Stimulated activated CD8-positive, alpha-beta memory T cell treated with anti-CD3 and anti-CD28 coated beads, Interleukin-4, amount 100 ng/mL, for 48 hours (primary cell): Measurements from ENCODE around the gene ACAP2.
A peak's percentile ranks its signal among the peaks of the same experiment; 100 is the strongest.

Experiments used
- DNase-seq: peaks from one replicate; pipeline ENCODE4 v3.0.0-alpha.2; 2020

ACAP2 gene

DNA sequence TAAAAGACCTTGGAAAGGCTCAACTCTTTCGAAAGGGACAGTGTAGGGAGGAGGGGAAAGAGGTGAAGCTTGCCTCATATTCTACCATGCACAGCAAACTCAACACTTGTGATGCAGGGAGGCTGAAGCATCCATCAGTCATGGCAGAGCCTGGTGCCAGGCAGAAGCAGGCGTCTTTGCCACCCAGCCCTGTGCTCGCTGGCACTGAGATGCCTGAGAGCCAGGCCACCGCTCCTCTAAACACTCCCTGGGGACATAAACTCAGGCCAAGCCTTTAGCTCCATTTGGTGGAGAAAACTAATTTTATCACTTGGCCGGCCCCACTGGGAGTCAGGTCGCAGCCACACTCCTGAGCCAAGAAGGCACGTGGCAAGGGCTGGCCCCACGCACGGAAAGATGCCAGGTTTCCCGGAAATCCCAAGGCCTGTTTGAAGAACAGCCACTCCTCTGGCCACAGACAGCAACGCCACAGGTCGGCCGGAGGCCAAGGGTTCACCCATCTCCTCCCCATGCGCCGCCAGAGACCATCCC is 202.6 kb downstream of the ACAP2 start:
- DNase-seq: peak; percentile 8

DNA sequence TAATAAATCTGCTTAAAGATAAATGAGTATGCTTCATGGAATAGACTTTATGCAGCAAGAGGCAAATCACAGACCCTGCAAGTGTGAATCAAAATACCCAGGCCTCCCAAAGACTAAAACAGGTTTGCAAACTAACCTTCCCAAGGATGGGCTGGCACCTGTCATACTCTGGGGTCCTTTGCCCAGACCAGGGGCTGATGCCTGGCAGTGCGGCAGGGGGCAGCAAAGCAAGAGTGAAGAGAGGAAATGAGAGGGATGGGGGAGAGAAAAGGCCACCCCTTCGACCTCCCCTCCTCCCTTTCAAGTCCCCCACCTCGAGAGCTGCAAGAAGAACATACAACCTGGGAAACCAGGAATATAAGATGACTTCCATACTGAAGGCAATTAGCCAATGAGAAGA is 203.7 kb downstream of the ACAP2 start:
- no peak for DNase-seq

- DNase-seq: peak; percentile 16
Observed at GRCh38 chr3:195238586-195239118, 204.2 kb downstream of the ACAP2 start.

DNA sequence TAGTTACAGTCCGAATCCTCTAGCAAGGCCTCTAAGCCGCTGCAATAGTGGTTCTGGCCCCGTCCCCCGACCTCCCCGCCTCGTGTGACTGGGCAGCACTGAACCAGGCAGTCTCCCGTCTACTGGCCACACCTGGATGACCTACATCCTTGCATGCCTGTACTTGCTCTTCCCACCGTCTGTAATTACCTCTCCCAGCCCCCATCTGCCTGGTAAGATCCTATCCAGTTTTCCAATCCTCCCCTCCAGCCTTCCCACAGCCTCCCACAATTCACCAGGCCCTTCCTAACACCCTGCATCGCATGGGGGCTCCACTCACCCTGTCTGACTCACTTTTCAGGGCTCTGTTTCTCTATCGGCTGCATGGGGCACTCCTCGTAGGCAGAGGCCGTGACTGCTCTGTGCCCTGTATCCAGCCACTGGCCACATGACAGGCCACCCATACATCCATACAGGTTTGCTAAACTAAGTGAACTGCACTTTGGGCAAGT is 204.7 kb downstream of the ACAP2 start:
- DNase-seq: no peak

DNA sequence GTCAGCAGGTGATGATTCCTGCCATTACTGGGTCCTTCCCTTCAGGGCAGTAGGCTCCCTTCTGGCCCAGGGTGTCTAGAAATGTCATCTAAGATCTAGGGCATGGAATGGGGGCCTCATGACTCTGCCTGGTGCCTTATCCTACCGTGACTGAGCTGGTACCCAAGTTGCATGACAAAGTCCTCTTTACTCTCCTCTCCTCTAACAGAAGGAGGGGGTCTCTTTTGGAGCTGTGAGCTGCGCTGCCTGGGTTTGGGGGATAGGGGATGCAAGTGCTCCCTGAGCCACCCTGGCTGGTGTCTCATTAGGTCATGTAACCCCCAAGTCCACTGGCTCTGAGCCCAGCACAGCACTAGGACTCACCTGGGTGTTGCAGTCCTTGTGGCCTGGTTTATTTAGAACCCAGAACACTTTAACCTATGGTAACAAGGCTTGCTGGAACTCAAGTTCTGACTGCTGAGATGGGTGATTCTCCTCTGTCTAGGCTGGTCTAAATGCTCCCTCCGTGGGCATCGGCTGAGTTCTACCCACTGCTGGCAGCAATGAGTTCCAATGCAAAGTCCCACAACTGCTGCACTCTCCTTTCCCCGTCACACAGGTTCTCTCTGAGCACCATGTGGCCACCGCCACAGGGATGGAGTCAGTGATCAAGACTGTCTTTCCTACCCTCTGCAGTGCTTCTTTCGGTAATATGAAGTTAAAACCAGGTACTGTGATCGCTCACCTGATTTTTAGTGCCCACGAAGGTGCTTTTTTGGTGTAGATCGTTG is 205.8 kb downstream of the ACAP2 start:
- peak; percentile 5 for DNase-seq

GRCh38 chr3:195236076-195236798 is 206.6 kb downstream of the ACAP2 start:
- DNase-seq: no peak

GRCh38 chr3:195230244-195230643 is 212.6 kb downstream of the ACAP2 start:
- DNase-seq: no peak

DNA sequence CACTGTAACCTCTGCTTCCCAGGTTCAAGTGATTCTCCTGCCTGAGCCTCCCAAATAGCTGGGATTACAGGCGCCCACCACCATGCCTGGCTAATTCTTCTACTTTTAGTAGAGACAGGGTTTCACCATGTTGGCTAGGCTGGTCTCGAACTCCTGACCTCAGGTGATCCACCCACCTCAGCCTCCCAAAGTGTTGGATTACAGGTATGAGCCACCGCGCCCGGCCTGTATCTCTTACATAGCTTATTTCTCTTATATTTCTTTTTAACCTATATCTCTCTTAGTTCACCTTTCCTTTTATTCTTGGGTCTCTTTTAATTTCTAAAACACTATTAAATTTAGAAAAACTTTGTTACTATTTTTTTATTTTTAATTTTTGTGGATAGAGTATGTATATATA is 213.9 kb downstream of the ACAP2 start:
- peak; percentile 10 for DNase-seq

DNA sequence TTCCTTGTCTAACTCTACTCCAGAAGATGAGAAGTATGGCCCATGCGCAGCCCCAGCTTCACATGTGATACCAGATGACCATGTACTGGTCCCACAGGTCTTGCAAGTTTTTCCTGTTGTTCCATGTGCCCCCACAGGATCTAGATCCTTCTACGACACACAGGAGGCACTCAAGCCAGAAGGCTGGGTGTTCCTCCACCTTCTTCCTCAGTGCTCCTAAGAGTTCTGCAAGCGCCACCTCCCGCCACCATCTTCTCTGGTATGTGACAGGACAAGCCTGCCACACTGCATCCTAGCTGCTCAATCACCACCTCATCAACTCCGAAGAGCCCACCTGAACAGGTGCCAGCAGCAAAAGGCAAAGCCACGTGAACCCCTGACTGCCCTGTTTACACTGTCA is 214.9 kb downstream of the ACAP2 start:
- DNase-seq: peak; percentile 14

GRCh38 chr3:195226900-195227447 is 215.8 kb downstream of the ACAP2 start:
- peak; percentile 25 for DNase-seq

GRCh38 chr3:195226445-195226844 is 216.4 kb downstream of the ACAP2 start:
- peak; percentile 3 for DNase-seq

- no peak for DNase-seq
Observed at GRCh38 chr3:195224980-195225580, 217.7 kb downstream of the ACAP2 start.
